Astrocyte of the cerebellum (primary cell): ENCODE data around the gene PKD1.

Experiments
- DNase-seq: peaks from one replicate; pipeline ENCODE4 v3.0.0-alpha.2; 2011; ENCODE audit warnings: low read depth
- H3K4me3 ChIP-seq: 2 replicates; pipeline ENCODE4 v1.5.1; 2011; ENCODE audit warnings: mild to moderate bottlenecking, low read depth, low read length, moderate library complexity
- CTCF ChIP-seq: IDR thresholded peaks from 2 replicates; pipeline ENCODE4 v1.5.1; 2012; ENCODE audit warnings: low read length, low read depth, moderate library complexity, mild to moderate bottlenecking; ENCODE audit errors: missing control alignments
- in situ Hi-C: cut with HindIII; loops from 2 replicates; pipeline ENCODE4 v1.10.0; 2017; ENCODE audit warnings: low sequenced_read_pairs

PKD1 gene

GRCh38 chr16:2053897-2054296 is 81.8 kb downstream of the PKD1 start:
- H3K4me3 ChIP-seq: no peak overlapping the region
- in situ Hi-C loops: no loop called here
- no peak for TF ChIP-seq CTCF
- DNase-seq: no peak

GRCh38 chr16:2053211-2053610 is 82.5 kb downstream of the PKD1 start:
- in situ Hi-C loops: no loop called here
- no peak overlapping the region for H3K4me3 ChIP-seq
- no peak for TF ChIP-seq CTCF
- no peak for DNase-seq

GRCh38 chr16:2048116-2048543 is 87.6 kb downstream of the PKD1 start:
- TF ChIP-seq CTCF: no peak
- no peak for DNase-seq
- in situ Hi-C loops: no loop called here
- peak overlapping the region; percentile 79 for H3K4me3 ChIP-seq

- in situ Hi-C loops: no loop called here
- peak; percentile 33 for TF ChIP-seq CTCF
- peak; percentile 88 for DNase-seq
- H3K4me3 ChIP-seq: peak within 1 kb of the TSS; percentile 79
These were observed 88.2 kb downstream of the PKD1 start, which contains the start of the genes NTHL1 and TSC2 for GRCh38 chr16:2047330-2048115. TSS of gene NTHL1 (minus strand) at chr16:2047834. CDS start at chr16:2047823, 11 bp downstream. TSS of gene TSC2 (plus strand) at chr16:2047985. CDS start at chr16:2048616, 631 bp downstream.

GRCh38 chr16:2046893-2047329 is 88.8 kb downstream of the PKD1 start:
- in situ Hi-C loops: no loop called here
- DNase-seq: no peak

More at GRCh38 chr16:2046893-2047329, 88.8 kb downstream of the PKD1 start:
- peak overlapping the region; percentile 79 for H3K4me3 ChIP-seq
- no peak for TF ChIP-seq CTCF
